Mesenchymal stem cell (in vitro differentiated cells and primary cell): ENCODE data around the gene APC2.

Source experiments
- DNase-seq: peaks from one replicate; pipeline ENCODE4 v3.0.0-alpha.2; 2013
- H2AFZ ChIP-seq: one replicate; pipeline ENCODE4 v1.6.1; 2013; ENCODE audit warnings: low read depth, mild to moderate bottlenecking, control low read depth, inconsistent platforms, low read length, moderate library complexity
- H2AK5ac ChIP-seq: 2 replicates; pipeline ENCODE4 v1.6.1; 2013; ENCODE audit warnings: low read length, moderate library complexity, mild to moderate bottlenecking, inconsistent platforms; ENCODE audit not compliant: severe bottlenecking
- H2BK120ac ChIP-seq: one replicate; pipeline ENCODE4 v1.6.1; 2013; ENCODE audit warnings: low read depth, mild to moderate bottlenecking, inconsistent platforms, low read length, moderate library complexity
- H2BK12ac ChIP-seq, 2 experiments: one replicate each; pipeline ENCODE4 v1.6.1; 2013; ENCODE audit warnings: inconsistent platforms in 2 of 2, low read length in 2 of 2, mild to moderate bottlenecking in 2 of 2, moderate library complexity in 2 of 2, control low read depth in 1 of 2
- H2BK15ac ChIP-seq: one replicate; pipeline ENCODE4 v1.6.1; 2013; ENCODE audit warnings: mild to moderate bottlenecking, low read depth, inconsistent platforms; ENCODE audit not compliant: poor library complexity, severe bottlenecking
- H2BK5ac ChIP-seq: 2 replicates; pipeline ENCODE4 v1.6.1; 2013; ENCODE audit warnings: low read depth, mild to moderate bottlenecking, low read length, control low read depth, inconsistent platforms; ENCODE audit not compliant: poor library complexity, severe bottlenecking
- H3K14ac ChIP-seq, 2 experiments: one replicate each; pipeline ENCODE4 v1.6.1; 2013; ENCODE audit warnings: inconsistent platforms in 2 of 2, low read length in 2 of 2, control low read depth in 1 of 2, mild to moderate bottlenecking in 1 of 2, moderate library complexity in 1 of 2
- H3K18ac ChIP-seq, 2 experiments: one replicate each; pipeline ENCODE4 v1.6.1; 2013; ENCODE audit warnings: inconsistent platforms in 2 of 2, low read length in 2 of 2, control low read depth in 1 of 2, low read depth in 1 of 2, mild to moderate bottlenecking in 1 of 2
- H3K23ac ChIP-seq, 2 experiments: one replicate each; pipeline ENCODE4 v1.6.1; 2013; ENCODE audit warnings: inconsistent platforms in 2 of 2, low read length in 2 of 2, mild to moderate bottlenecking in 2 of 2, moderate library complexity in 2 of 2, control low read depth in 1 of 2
- H3K27ac ChIP-seq: 2 replicates; pipeline ENCODE4 v1.5.1; 2013; ENCODE audit warnings: mild to moderate bottlenecking, moderate library complexity, low read length, control low read depth, inconsistent platforms; ENCODE audit not compliant: poor library complexity, severe bottlenecking
- H3K27me3 ChIP-seq, 2 experiments: 2 replicates each; pipeline versions ENCODE4 v1.6.1 to v1.7.0; 2013; ENCODE audit warnings: low read length in 2 of 2, mild to moderate bottlenecking in 2 of 2, moderate library complexity in 2 of 2, control low read depth in 1 of 2, inconsistent platforms in 1 of 2; ENCODE audit not compliant: control insufficient read depth in 1 of 2, insufficient read depth in 1 of 2
- H3K36me3 ChIP-seq, 2 experiments: 2 replicates each; pipeline versions ENCODE4 v1.6.1 to v1.7.0; 2013; ENCODE audit warnings: low read length in 2 of 2, control low read depth in 1 of 2, inconsistent platforms in 1 of 2, low read depth in 1 of 2, mild to moderate bottlenecking in 1 of 2; ENCODE audit not compliant: insufficient read depth in 2 of 2, control insufficient read depth in 1 of 2
- H3K4ac ChIP-seq, 2 experiments: one replicate each; pipeline ENCODE4 v1.6.1; 2013; ENCODE audit warnings: inconsistent platforms in 2 of 2, low read length in 2 of 2, mild to moderate bottlenecking in 2 of 2, moderate library complexity in 2 of 2, control low read depth in 1 of 2, low read depth in 1 of 2
- H3K4me1 ChIP-seq: 2 replicates; pipeline ENCODE4 v1.6.1; 2013; ENCODE audit warnings: low read depth, low read length, control low read depth; ENCODE audit not compliant: control insufficient read depth, insufficient read depth
- H3K4me2 ChIP-seq: 2 replicates; pipeline ENCODE4 v1.6.1; 2013; ENCODE audit warnings: low read length, mild to moderate bottlenecking, inconsistent platforms; ENCODE audit not compliant: poor library complexity, severe bottlenecking
- H3K4me3 ChIP-seq, 2 experiments: 2 replicates each; pipeline versions ENCODE4 v1.5.1 to v1.7.0; 2013; ENCODE audit warnings: low read length in 2 of 2, mild to moderate bottlenecking in 2 of 2, control low read depth in 1 of 2, low read depth in 1 of 2; ENCODE audit not compliant: insufficient read depth in 1 of 2
- H3K79me1 ChIP-seq: replicated peaks from 2 replicates; pipeline ENCODE4 v1.6.1; 2013; ENCODE audit warnings: mild to moderate bottlenecking, control low read depth, low read length, inconsistent platforms; ENCODE audit not compliant: poor library complexity, severe bottlenecking
- H3K9ac ChIP-seq: 2 replicates; pipeline ENCODE4 v1.7.0; 2013; ENCODE audit warnings: mild to moderate bottlenecking, low read length, moderate library complexity
- H3K9me3 ChIP-seq: 2 replicates; pipeline ENCODE4 v1.7.0; 2013; ENCODE audit warnings: mild to moderate bottlenecking, low read length; ENCODE audit not compliant: control insufficient read depth
- H4K8ac ChIP-seq: one replicate; pipeline ENCODE4 v1.6.1; 2013; ENCODE audit warnings: inconsistent platforms, mild to moderate bottlenecking, low read length, moderate library complexity
- H4K91ac ChIP-seq: one replicate; pipeline ENCODE4 v1.6.1; 2013; ENCODE audit warnings: mild to moderate bottlenecking, low read length, inconsistent platforms
- WGBS: methylation state at CpG from one replicate; pipeline ENCODE4 v1.1.7; 2013; ENCODE audit warnings: mixed read lengths; 5-methylcytosine and 5-hydroxymethylcytosine counted together

The APC2 gene

GRCh38 chr19:1510807-1511206 lies 60.9 kb downstream of the APC2 start:
- H3K23ac ChIP-seq: no peak overlapping the region
- no peak overlapping the region for H2AFZ ChIP-seq
- no peak overlapping the region for H3K4me2 ChIP-seq
- no peak overlapping the region for H3K9ac ChIP-seq
- H3K27me3 ChIP-seq: peaks cover 0 to 42% of the 10 kb centered on the region in 2 experiments
- H3K27ac ChIP-seq: no peak overlapping the region
- no peak overlapping the region for H4K8ac ChIP-seq
- no peak overlapping the region for H2BK120ac ChIP-seq
- no peak overlapping the region for H3K4me3 ChIP-seq
- WGBS: 67% methylated on average over 8 of the region's 9 CpGs
- peaks cover 33% of the 10 kb centered on the region for H3K4me1 ChIP-seq
- peaks cover 8% of the 10 kb centered on the region for H3K79me1 ChIP-seq
- H3K36me3 ChIP-seq: peaks cover 0 to 13% of the 10 kb centered on the region in 2 experiments
- H2AK5ac ChIP-seq: no peak overlapping the region
- no peak overlapping the region for H2BK15ac ChIP-seq
- no peak overlapping the region for H2BK5ac ChIP-seq
- peak overlapping the region; percentile 57 for H4K91ac ChIP-seq
- no peak overlapping the region for H3K4ac ChIP-seq
- DNase-seq: no peak
- no peak overlapping the region for H3K18ac ChIP-seq
- H2BK12ac ChIP-seq: no peak overlapping the region
- no peaks in the 10 kb centered on the region for H3K9me3 ChIP-seq
- peak overlapping the region in 1 of 2 experiments; percentile 23 for H3K14ac ChIP-seq

- H4K91ac ChIP-seq: no peak overlapping the region
- peaks cover 33% of the 10 kb centered on the region for H3K4me1 ChIP-seq
- no peak overlapping the region for H3K4ac ChIP-seq
- H3K9ac ChIP-seq: no peak overlapping the region
- no peak for DNase-seq
- no peak overlapping the region for H3K27ac ChIP-seq
- H3K36me3 ChIP-seq: peaks cover 0 to 9% of the 10 kb centered on the region in 2 experiments
- no peak overlapping the region for H2BK12ac ChIP-seq
- H3K14ac ChIP-seq: peak overlapping the region in 1 of 2 experiments; percentile 44
- 79% methylated on average over 20 of the region's 22 CpGs for WGBS
- no peak overlapping the region for H4K8ac ChIP-seq
- H2BK5ac ChIP-seq: no peak overlapping the region
- peak overlapping the region in 1 of 2 experiments; percentile 2 for H3K4me3 ChIP-seq
- H3K18ac ChIP-seq: no peak overlapping the region
- no peak overlapping the region for H3K23ac ChIP-seq
- no peak overlapping the region for H3K4me2 ChIP-seq
- peaks cover 4 to 44% of the 10 kb centered on the region in 2 experiments for H3K27me3 ChIP-seq
- H2AFZ ChIP-seq: no peak overlapping the region
- no peak overlapping the region for H2BK120ac ChIP-seq
- peaks cover 8% of the 10 kb centered on the region for H3K79me1 ChIP-seq
- peak overlapping the region; percentile 10 for H2AK5ac ChIP-seq
- peaks cover 2% of the 10 kb centered on the region for H3K9me3 ChIP-seq
- no peak overlapping the region for H2BK15ac ChIP-seq
These were observed 61.7 kb downstream of the APC2 start for GRCh38 chr19:1511318-1512317.

- peak within 1 kb of the TSS; percentile 24 for H2BK5ac ChIP-seq
- peaks cover 2% of the 10 kb centered on the region for H3K9me3 ChIP-seq
- peak within 1 kb of the TSS in 1 of 2 experiments; percentile 75 for H3K4ac ChIP-seq
- H3K27me3 ChIP-seq: peaks cover 4 to 44% of the 10 kb centered on the region in 2 experiments
- peak within 1 kb of the TSS; percentile 66 to 71 for H3K4me3 ChIP-seq
- H3K9ac ChIP-seq: peak within 1 kb of the TSS; percentile 76
- peaks cover 0 to 9% of the 10 kb centered on the region in 2 experiments for H3K36me3 ChIP-seq
- H3K79me1 ChIP-seq: peaks cover 8% of the 10 kb centered on the region
- peak; percentile 61 for DNase-seq
- peak within 1 kb of the TSS; percentile 84 for H3K4me2 ChIP-seq
- peaks cover 27% of the 10 kb centered on the region for H3K4me1 ChIP-seq
- H3K27ac ChIP-seq: no peak within 1 kb of the TSS
- H2BK15ac ChIP-seq: peak within 1 kb of the TSS; percentile 4
- no peak within 1 kb of the TSS for H3K23ac ChIP-seq
- peak within 1 kb of the TSS; percentile 55 for H2BK120ac ChIP-seq
- WGBS: 7% methylated on average over 40 of the region's 78 CpGs
- peak within 1 kb of the TSS; percentile 55 for H4K91ac ChIP-seq
- peak within 1 kb of the TSS in 1 of 2 experiments; percentile 38 for H2BK12ac ChIP-seq
- H3K18ac ChIP-seq: peak within 1 kb of the TSS; percentile 61 to 66
- H2AK5ac ChIP-seq: peak within 1 kb of the TSS; percentile 10
- H2AFZ ChIP-seq: no peak within 1 kb of the TSS
- peak within 1 kb of the TSS in 1 of 2 experiments; percentile 44 for H3K14ac ChIP-seq
- H4K8ac ChIP-seq: peak within 1 kb of the TSS; percentile 81
These were observed 63.0 kb downstream of the APC2 start, which contains the start of gene ADAMTSL5 for GRCh38 chr19:1512671-1513498. TSS of gene ADAMTSL5 (minus strand) at chr19:1513019. CDS start at chr19:1510943, 2,076 bp downstream.
